ENCODE measurements around the gene ADRA2C. TPM values are rescaled to one million over a fixed set of nuclear protein-coding genes. Genes with fewer than 3 reads are reported as not detected.

Gene ADRA2C
- total RNA-seq, 1 donor from 2014 or later = 4.5 TPM

GRCh38 chr4:3770323-3771163, 4.4 kb downstream of the ADRA2C start:
- TF ChIP-seq, protein P1, sequence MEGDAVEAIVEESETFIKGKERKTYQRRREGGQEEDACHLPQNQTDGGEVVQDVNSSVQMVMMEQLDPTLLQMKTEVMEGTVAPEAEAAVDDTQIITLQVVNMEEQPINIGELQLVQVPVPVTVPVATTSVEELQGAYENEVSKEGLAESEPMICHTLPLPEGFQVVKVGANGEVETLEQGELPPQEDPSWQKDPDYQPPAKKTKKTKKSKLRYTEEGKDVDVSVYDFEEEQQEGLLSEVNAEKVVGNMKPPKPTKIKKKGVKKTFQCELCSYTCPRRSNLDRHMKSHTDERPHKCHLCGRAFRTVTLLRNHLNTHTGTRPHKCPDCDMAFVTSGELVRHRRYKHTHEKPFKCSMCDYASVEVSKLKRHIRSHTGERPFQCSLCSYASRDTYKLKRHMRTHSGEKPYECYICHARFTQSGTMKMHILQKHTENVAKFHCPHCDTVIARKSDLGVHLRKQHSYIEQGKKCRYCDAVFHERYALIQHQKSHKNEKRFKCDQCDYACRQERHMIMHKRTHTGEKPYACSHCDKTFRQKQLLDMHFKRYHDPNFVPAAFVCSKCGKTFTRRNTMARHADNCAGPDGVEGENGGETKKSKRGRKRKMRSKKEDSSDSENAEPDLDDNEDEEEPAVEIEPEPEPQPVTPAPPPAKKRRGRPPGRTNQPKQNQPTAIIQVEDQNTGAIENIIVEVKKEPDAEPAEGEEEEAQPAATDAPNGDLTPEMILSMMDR (IDR thresholded peaks at IDR 0.05; ENCODE audit: borderline replicate concordance) = no peak
- intact Hi-C loops (cut with micrococcal nuclease) = no loop called here
- H3K4me1 ChIP-seq = peaks cover 6% of the 10 kb centered on the region
- no peak overlapping the region for H3K4me3 ChIP-seq
- no peaks in the 10 kb centered on the region for H3K36me3 ChIP-seq
- DNase-seq = no peak
- H3K27ac ChIP-seq (replicated peaks) = no peak overlapping the region
- H3K9me3 ChIP-seq (replicated peaks) = no peaks in the 10 kb centered on the region
- peaks cover 89% of the 10 kb centered on the region for H3K27me3 ChIP-seq (ENCODE audit: low read depth)

- no peak overlapping the region for H3K4me3 ChIP-seq
- DNase-seq = no peak
- no peak overlapping the region for H3K27ac ChIP-seq (replicated peaks)
- TF ChIP-seq, protein P1 (IDR thresholded peaks at IDR 0.05; ENCODE audit: borderline replicate concordance) = no peak
- H3K9me3 ChIP-seq (replicated peaks) = no peaks in the 10 kb centered on the region
- peaks cover 6% of the 10 kb centered on the region for H3K4me1 ChIP-seq
- H3K36me3 ChIP-seq = no peaks in the 10 kb centered on the region
- H3K27me3 ChIP-seq (ENCODE audit: low read depth) = peaks cover 97% of the 10 kb centered on the region
- intact Hi-C loops (cut with micrococcal nuclease) = no loop called here
Measured at GRCh38 chr4:3771164-3771809, 5.1 kb downstream of the ADRA2C start.

- TF ChIP-seq, protein P1 (IDR thresholded peaks at IDR 0.05; ENCODE audit: borderline replicate concordance) = no peak
- Histone ChIP-seq H3K36me3 (no peaks in the 10 kb centered on the region), H3K4me3 (no peak overlapping the region), H3K9me3 (replicated peaks) (no peaks in the 10 kb centered on the region), H3K4me1 (peaks cover under 1% of the 10 kb centered on the region), H3K27me3 (ENCODE audit: low read depth) (peaks cover 98% of the 10 kb centered on the region), H3K27ac (replicated peaks) (no peak overlapping the region)
- intact Hi-C loops (cut with micrococcal nuclease) = no loop called here
- no peak for DNase-seq
Measured at GRCh38 chr4:3771939-3772495, 5.8 kb downstream of the ADRA2C start.

DNA sequence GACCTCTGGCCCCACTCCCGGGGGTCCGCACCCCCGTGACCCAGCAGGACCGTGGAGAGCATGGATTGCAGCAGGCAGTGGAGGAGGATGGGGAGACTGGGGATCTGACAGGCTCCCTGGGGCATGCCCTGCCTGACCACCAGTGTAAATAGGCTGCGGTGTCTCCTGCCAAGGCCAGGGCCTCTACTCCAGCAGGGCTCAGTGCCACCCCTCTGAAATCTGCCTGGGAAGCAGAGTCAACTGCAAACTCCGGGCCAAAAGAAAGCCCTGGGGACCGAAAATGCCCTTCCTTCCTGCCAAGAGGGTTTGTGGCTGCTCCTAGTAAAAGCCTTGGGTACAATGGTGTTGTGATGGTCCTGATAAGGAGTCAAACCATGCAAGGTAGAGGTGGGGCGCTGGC, 6.4 kb downstream of the ADRA2C start:
- TF ChIP-seq, protein P1 (IDR thresholded peaks at IDR 0.05; ENCODE audit: borderline replicate concordance) = no peak
- no peak overlapping the region for H3K4me3 ChIP-seq
- no peak for DNase-seq
- intact Hi-C loops (cut with micrococcal nuclease) = no loop called here
- no peaks in the 10 kb centered on the region for H3K36me3 ChIP-seq
- H3K9me3 ChIP-seq (replicated peaks) = no peaks in the 10 kb centered on the region
- H3K27me3 ChIP-seq (ENCODE audit: low read depth) = peaks cover 100% of the 10 kb centered on the region
- H3K4me1 ChIP-seq = no peaks in the 10 kb centered on the region
- no peak overlapping the region for H3K27ac ChIP-seq (replicated peaks)

- no peaks in the 10 kb centered on the region for H3K4me1 ChIP-seq
- no peak overlapping the region for H3K4me3 ChIP-seq
- no peak for DNase-seq
- peaks cover 100% of the 10 kb centered on the region for H3K27me3 ChIP-seq (ENCODE audit: low read depth)
- H3K36me3 ChIP-seq = no peaks in the 10 kb centered on the region
- peaks cover 7% of the 10 kb centered on the region for H3K9me3 ChIP-seq (replicated peaks)
- intact Hi-C loops (cut with micrococcal nuclease) = no loop called here
- TF ChIP-seq, protein P1 (IDR thresholded peaks at IDR 0.05; ENCODE audit: borderline replicate concordance) = no peak
- H3K27ac ChIP-seq (replicated peaks) = no peak overlapping the region
Measured at GRCh38 chr4:3773552-3774001, 7.4 kb downstream of the ADRA2C start.
